Lung (tissue), 12 donors: ENCODE data around the gene FUT8. TPM values are rescaled to one million over a fixed set of nuclear protein-coding genes. Genes with fewer than 3 reads are reported as not detected.

ENCODE experiments used
- ATAC-seq: fragments of 200-7000 bp; cut with Tn5 transposase; one replicate; pipeline ENCODE4 v1.9.1; 2020; ENCODE audit warnings: moderate number of reproducible peaks; ENCODE audit not compliant: insufficient read depth, low FRiP score
- DNase-seq, 3 donors: peaks; one replicate each; pipeline ENCODE4 v3.0.0-alpha.2; 2013 to 2017
- H3K27ac ChIP-seq, 2 donors: one replicate each; pipeline ENCODE4 v1.5.1; 2013; ENCODE audit warnings: mild to moderate bottlenecking in 2 of 2, moderate library complexity in 2 of 2, control low read depth in 1 of 2, inconsistent platforms in 1 of 2, low read depth in 1 of 2, low read length in 1 of 2
- H3K27me3 ChIP-seq, 3 donors: one replicate each; pipeline ENCODE4 v1.5.1; 2013; ENCODE audit warnings: low read length in 2 of 3; ENCODE audit not compliant: control insufficient read depth in 3 of 3, insufficient read depth in 3 of 3
- H3K36me3 ChIP-seq, 4 donors: one replicate each; pipeline ENCODE4 v1.5.1; 2013; ENCODE audit warnings: low read length in 4 of 4, mild to moderate bottlenecking in 1 of 4, moderate library complexity in 1 of 4; ENCODE audit not compliant: control insufficient read depth in 4 of 4, insufficient read depth in 4 of 4
- H3K4me1 ChIP-seq, 5 donors: one replicate each; pipeline ENCODE4 v1.5.1; 2013; ENCODE audit warnings: low read length in 5 of 5, mild to moderate bottlenecking in 2 of 5, moderate library complexity in 1 of 5; ENCODE audit not compliant: control insufficient read depth in 5 of 5, insufficient read depth in 5 of 5
- H3K4me3 ChIP-seq: one replicate; pipeline ENCODE4 v1.5.1; 2013; ENCODE audit warnings: mild to moderate bottlenecking, control low read depth, moderate library complexity
- H3K9ac ChIP-seq, 2 donors: one replicate each; pipeline ENCODE4 v1.5.1; 2013; ENCODE audit warnings: low read length in 2 of 2, control low read depth in 1 of 2; ENCODE audit not compliant: insufficient read depth in 1 of 2
- H3K9me3 ChIP-seq, 4 donors: one replicate each; pipeline ENCODE4 v1.5.1; 2013; ENCODE audit warnings: low read length in 3 of 4, mild to moderate bottlenecking in 1 of 4, moderate library complexity in 1 of 4; ENCODE audit not compliant: control insufficient read depth in 4 of 4, insufficient read depth in 3 of 4
- whole genome bisulfite sequencing, 2 donors: extraction: QIAGEN DNeasy Blood & Tissue Kit; methylation state at CpG; one replicate each; pipeline ENCODE4 v1.1.7; 2013; 5-methylcytosine and 5-hydroxymethylcytosine counted together
- polyA plus RNA-seq, 2 donors: library from polyadenylated mRNA; stranded (reverse); fragments of 200-250 nt; gene quantifications; one replicate each; pipeline ENCODE4 v1.2.1, GENCODE V29; 2013
- total RNA-seq, 2 donors: library from RNA; depleted of rRNA in 1 of 2; stranded (reverse); fragments of >200 nt in 1 of 2; gene quantifications; one replicate each; pipeline ENCODE4 v1.2.1, GENCODE V29; 2014 to 2021
- TF ChIP-seq, protein P1 (sequence below): IDR thresholded peaks from 2 replicates; pipeline ENCODE4 v1.5.1; 2012; ENCODE audit warnings: mild to moderate bottlenecking; ENCODE audit errors: control extremely low read depth, extremely low read depth
- donor health status: control.
- donor health status: control.
- donor health status: Bipolar disorder and iron deficiency.
- donor health status: healthy.
- donor health status: DM: yes; HTN: yes; CAD: no.

FUT8 gene
- total and polyA plus RNA-seq, 4 donors, result 9.9 to 98.5 (median 25.8) TPM

DNA sequence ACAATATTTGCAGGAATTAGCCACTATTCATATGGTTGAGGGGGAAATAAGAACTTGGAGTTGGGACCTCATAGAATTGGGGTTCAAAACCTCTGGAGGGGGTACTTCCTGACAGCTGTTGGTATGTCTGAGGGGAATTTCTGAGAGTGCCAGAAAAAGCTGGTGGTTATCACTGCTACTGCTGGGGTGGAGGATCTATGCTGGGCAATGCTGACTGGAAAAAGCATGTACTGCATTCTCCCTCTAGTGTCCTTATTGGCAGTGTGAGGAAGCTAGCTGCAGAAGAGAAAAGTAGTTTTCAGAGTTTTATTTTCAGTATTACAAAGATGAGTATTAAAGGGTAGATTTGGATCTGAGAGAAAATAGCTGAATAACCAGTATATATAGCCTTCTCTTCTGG lies 88.8 kb downstream of the FUT8 start:
- TF ChIP-seq, protein P1, sequence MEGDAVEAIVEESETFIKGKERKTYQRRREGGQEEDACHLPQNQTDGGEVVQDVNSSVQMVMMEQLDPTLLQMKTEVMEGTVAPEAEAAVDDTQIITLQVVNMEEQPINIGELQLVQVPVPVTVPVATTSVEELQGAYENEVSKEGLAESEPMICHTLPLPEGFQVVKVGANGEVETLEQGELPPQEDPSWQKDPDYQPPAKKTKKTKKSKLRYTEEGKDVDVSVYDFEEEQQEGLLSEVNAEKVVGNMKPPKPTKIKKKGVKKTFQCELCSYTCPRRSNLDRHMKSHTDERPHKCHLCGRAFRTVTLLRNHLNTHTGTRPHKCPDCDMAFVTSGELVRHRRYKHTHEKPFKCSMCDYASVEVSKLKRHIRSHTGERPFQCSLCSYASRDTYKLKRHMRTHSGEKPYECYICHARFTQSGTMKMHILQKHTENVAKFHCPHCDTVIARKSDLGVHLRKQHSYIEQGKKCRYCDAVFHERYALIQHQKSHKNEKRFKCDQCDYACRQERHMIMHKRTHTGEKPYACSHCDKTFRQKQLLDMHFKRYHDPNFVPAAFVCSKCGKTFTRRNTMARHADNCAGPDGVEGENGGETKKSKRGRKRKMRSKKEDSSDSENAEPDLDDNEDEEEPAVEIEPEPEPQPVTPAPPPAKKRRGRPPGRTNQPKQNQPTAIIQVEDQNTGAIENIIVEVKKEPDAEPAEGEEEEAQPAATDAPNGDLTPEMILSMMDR, result no peak
- Histone ChIP-seq H3K27me3 (no peaks in the 10 kb centered on the region), H3K4me3 (no peak overlapping the region), H3K27ac (no peak overlapping the region), H3K4me1 (peaks cover 0 to 2% (median 0%) of the 10 kb centered on the region in 5 donors), H3K9ac (no peak overlapping the region), H3K9me3 (peaks cover 0 to 2% (median 0%) of the 10 kb centered on the region in 4 donors), H3K36me3 (no peaks in the 10 kb centered on the region)
- DNase-seq, result no peak
- no peak for ATAC-seq

DNA sequence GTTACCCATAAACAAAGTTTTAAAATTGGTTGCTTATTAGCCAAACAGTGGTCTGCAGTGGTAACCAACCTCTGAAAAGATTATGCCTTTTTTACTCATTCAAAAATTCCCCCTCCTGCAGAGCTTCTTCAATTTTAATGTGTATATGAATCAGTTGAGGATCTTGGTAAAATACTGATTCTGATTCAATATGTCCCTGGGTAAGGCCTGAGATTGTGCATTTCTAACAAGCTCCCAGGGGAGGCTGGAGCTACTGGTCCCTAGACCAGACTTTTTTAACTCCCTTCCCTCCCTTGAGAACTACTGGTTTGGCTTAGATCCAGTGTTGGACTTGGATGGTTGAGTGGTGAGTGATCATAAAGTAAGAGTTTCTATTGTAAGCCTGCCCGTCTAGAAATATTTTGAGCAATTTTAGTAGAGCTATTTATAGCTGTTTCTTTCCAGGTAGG lies 90.2 kb downstream of the FUT8 start:
- Histone ChIP-seq H3K4me3 (no peak overlapping the region), H3K27me3 (no peaks in the 10 kb centered on the region), H3K27ac (no peak overlapping the region), H3K9me3 (no peaks in the 10 kb centered on the region), H3K36me3 (no peaks in the 10 kb centered on the region), H3K9ac (no peak overlapping the region), H3K4me1 (peaks cover 0 to 2% (median 0%) of the 10 kb centered on the region in 5 donors)
- TF ChIP-seq, protein P1, result no peak
- ATAC-seq (no peak), DNase-seq (no peak)
- WGBS, 2 donors, result 58 to 73% methylated on average over 1 of the region's 1 CpG

DNA sequence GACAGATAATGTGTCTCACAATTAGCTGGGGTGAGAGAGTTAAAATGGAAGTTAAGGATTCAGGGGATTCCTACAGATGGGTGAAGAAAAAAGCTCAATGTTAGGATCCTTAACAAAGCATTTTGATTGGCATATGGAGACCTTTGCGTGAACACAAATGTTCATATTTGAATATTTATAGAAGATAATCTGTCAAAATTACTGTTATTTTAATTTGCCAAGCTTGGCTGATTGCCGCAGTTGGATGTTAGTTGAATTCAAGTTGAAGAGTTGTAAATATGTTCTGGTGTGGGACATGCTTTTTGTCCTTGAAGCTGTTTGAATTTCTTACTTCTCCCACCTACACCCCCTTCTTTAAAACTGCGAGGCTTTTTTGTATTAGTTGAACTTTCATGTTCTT lies 91.2 kb downstream of the FUT8 start:
- ATAC-seq (no peak), DNase-seq (no peak)
- 90 to 94% methylated on average over 3 of the region's 3 CpGs for WGBS, 2 donors
- peaks cover 0 to 2% (median 0%) of the 10 kb centered on the region in 5 donors for H3K4me1 ChIP-seq
- H3K27ac ChIP-seq, result no peak overlapping the region
- H3K4me3 ChIP-seq, result no peak overlapping the region
- peaks cover 0 to under 1% (median 0%) of the 10 kb centered on the region in 4 donors for H3K9me3 ChIP-seq
- no peak overlapping the region for H3K9ac ChIP-seq
- H3K27me3 ChIP-seq, result no peaks in the 10 kb centered on the region
- TF ChIP-seq, protein P1, result no peak
- H3K36me3 ChIP-seq, result no peaks in the 10 kb centered on the region

DNA sequence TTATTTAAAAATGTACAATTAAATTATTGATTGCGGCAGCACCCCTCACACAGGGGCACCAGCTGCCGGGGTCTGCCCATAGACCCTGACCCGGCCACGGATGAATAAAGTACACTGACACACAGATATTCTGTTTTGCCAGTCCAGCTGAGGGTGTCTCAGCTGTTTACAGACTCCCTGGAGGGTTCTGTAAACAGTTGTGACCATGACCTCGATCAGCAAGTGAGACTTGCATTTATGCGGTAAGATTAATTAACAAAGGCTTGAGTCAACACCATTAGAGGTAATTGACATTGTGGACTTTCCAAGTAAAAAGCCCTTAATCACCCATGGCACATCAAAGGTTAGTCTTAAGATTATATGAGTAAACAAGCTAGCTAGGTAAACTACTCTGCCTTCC lies 94.3 kb downstream of the FUT8 start:
- H3K36me3 ChIP-seq, result no peaks in the 10 kb centered on the region
- H3K27me3 ChIP-seq, result no peaks in the 10 kb centered on the region
- peaks cover 0 to 2% (median 0%) of the 10 kb centered on the region in 5 donors for H3K4me1 ChIP-seq
- no peak overlapping the region for H3K27ac ChIP-seq
- no peak overlapping the region for H3K4me3 ChIP-seq
- TF ChIP-seq, protein P1, result no peak
- ATAC-seq, result no peak
- 70 to 81% methylated on average over 6 of the region's 6 CpGs for WGBS, 2 donors
- no peak for DNase-seq
- peaks cover 0 to 5% (median 0%) of the 10 kb centered on the region in 4 donors for H3K9me3 ChIP-seq
- H3K9ac ChIP-seq, result no peak overlapping the region
